HG02610 (cell line): Measurements from ENCODE around the gene MAPK1.

Experiments
- ATAC-seq: cut with Tn5 transposase; IDR thresholded peaks from one replicate; pipeline ENCODE4 v1.9.1; 2021; ENCODE audit warnings: mild to moderate bottlenecking, moderate library complexity; ENCODE audit not compliant: unreplicated experiment

MAPK1 gene

DNA sequence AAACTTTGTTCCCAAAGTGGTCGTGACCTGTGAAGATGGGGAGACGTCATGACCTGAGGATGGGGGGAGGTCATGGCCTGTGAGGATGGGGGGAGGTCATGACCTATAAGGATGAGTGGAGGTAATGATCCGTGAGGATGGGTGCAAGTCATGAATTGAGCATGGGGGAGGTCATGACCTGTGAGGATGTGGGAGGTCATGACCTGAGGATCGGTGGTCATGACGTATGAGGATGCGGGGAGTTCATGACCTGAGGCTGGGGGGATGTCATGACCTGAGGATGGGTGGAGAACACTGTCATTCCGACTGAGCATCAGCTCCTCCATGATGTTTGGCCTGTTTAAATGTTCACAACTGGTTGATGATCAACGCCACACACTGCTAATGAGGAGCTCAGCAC lies 157.8 kb downstream of the MAPK1 start:
- no peak for ATAC-seq

DNA sequence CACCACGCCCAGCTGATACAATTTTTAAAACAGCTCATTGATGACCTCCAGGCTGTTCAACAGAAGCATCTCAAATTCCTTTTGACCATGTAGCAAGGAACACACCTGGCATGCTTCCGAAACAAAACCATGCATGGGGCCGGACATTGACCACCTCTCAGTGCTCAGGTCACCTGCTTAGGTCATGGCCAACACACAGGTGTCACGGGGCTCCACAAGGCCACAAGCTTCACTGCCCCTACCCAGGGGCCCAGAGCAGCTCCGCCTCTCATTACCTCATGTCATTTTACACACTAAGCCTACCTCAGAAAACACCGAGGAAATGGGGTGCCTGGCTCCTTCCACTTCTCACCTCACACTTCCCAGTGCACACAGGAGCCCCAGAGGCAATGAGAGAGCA lies 158.5 kb downstream of the MAPK1 start:
- ATAC-seq = no peak

DNA sequence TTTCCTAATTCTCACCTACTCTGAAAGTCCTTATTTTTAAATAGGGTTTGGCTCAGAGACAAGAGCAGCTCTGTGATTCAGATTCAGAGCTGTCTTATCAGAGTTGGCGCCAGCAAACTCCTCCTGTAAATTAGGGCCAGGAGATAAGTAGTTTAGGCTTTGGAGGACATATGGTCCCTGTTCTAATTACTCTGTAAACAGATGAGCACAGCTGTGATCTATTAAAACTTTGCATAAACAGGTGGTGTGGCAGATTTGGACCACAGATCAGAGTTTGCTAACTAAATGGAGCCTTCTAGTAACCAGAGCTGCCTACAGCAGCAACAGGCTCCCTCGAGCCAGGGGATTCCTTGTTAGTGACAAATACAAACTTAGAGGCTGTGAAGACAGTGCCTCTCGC lies 159.8 kb downstream of the MAPK1 start:
- no peak for ATAC-seq
